GM12865 (cell line): ENCODE results near the gene KNG1.

Source experiments
- DNase-seq: peaks from one replicate; pipeline ENCODE4 v3.0.0; 2010; ENCODE audit warnings: low read depth
- H3K4me3 ChIP-seq: 2 replicates; pipeline ENCODE4 v1.5.1; 2011; ENCODE audit warnings: mild to moderate bottlenecking, low read depth, low read length, control low read depth
- CTCF ChIP-seq: IDR thresholded peaks from 2 replicates; pipeline ENCODE4 v1.5.1; 2011; ENCODE audit warnings: low read length, control low read depth, low read depth, inconsistent platforms; ENCODE audit not compliant: insufficient read depth; ENCODE audit errors: missing control alignments

Gene KNG1

GRCh38 chr3:186717039-186717457, at the start of gene KNG1:
TSS of gene KNG1 (plus strand) at chr3:186717359. CDS start at chr3:186717543, 184 bp downstream.
- H3K4me3 ChIP-seq: no peak within 1 kb of the TSS

GRCh38 chr3:186668426-186668825, 48.7 kb upstream of the KNG1 start:
- no peak for TF ChIP-seq CTCF
- DNase-seq: no peak
- H3K4me3 ChIP-seq: no peak overlapping the region

More at GRCh38 chr3:186717039-186717457, at the start of gene KNG1:
- DNase-seq: no peak
- no peak for TF ChIP-seq CTCF

GRCh38 chr3:186669378-186670084, 47.6 kb upstream of the KNG1 start:
- no peak for TF ChIP-seq CTCF
- DNase-seq: peak; percentile 27
- no peak overlapping the region for H3K4me3 ChIP-seq

- H3K4me3 ChIP-seq: no peak overlapping the region
- TF ChIP-seq CTCF: no peak
- no peak for DNase-seq
Measured at GRCh38 chr3:186670155-186670554, 47.0 kb upstream of the KNG1 start.

- no peak for DNase-seq
- no peak overlapping the region for H3K4me3 ChIP-seq
- TF ChIP-seq CTCF: no peak
Measured at GRCh38 chr3:186671051-186671450, 46.1 kb upstream of the KNG1 start.

GRCh38 chr3:186678604-186679003, 38.6 kb upstream of the KNG1 start:
- no peak for DNase-seq
- no peak overlapping the region for H3K4me3 ChIP-seq
- TF ChIP-seq CTCF: no peak

- H3K4me3 ChIP-seq: no peak overlapping the region
- no peak for TF ChIP-seq CTCF
- DNase-seq: no peak
Measured at GRCh38 chr3:186679151-186679550, 38.0 kb upstream of the KNG1 start.
